ENCODE measurements around the gene TMCC2. TPM values are rescaled to one million over a fixed set of nuclear protein-coding genes. Genes with fewer than 3 reads are reported as not detected.
A peak's percentile ranks its signal among the peaks of the same experiment; 100 is the strongest.

Gene TMCC2
- total and polyA plus RNA-seq, 12 donors: 0.62 to 2.6 (median 1.8) TPM

- H3K9me3 ChIP-seq: no peaks in the 10 kb centered on the region
- H3K36me3 ChIP-seq: peaks cover 0 to 11% (median 0%) of the 10 kb centered on the region in 9 donors
- H3K4me3 ChIP-seq: no peak overlapping the region
- intact Hi-C loops (cut with DNase I): no loop called here
- peaks cover 12 to 38% (median 29%) of the 10 kb centered on the region in 9 donors for H3K4me1 ChIP-seq
- H3K27me3 ChIP-seq: no peaks in the 10 kb centered on the region
- no peak overlapping the region for H3K27ac ChIP-seq
- ATAC-seq (no peak), DNase-seq (no peak)
- no peak for TF ChIP-seq CTCF (IDR thresholded peaks at IDR 0.05)
- WGBS, 2 donors: 94 to 96% methylated on average over 7 of the region's 7 CpGs
These were observed 17.4 kb downstream of the TMCC2 start for GRCh38 chr1:205245096-205245495.

GRCh38 chr1:205246351-205247119, 18.8 kb downstream of the TMCC2 start:
- intact Hi-C loops (cut with DNase I): no loop called here
- no peak for ATAC-seq
- Histone ChIP-seq H3K36me3 (peaks cover 0 to 9% (median 0%) of the 10 kb centered on the region in 9 donors), H3K27ac (peak overlapping the region in 3 of 10 donors; percentile 1 to 56 (median 35)), H3K4me1 (peaks cover 12 to 38% (median 29%) of the 10 kb centered on the region in 9 donors), H3K9me3 (no peaks in the 10 kb centered on the region), H3K4me3 (no peak overlapping the region), H3K27me3 (no peaks in the 10 kb centered on the region)
- no peak for DNase-seq
- 91% methylated on average over 10 of the region's 10 CpGs for WGBS, 2 donors
- TF ChIP-seq CTCF (IDR thresholded peaks at IDR 0.05): no peak

- peak in 1 of 2 donors; percentile 47 for DNase-seq
- no peak overlapping the region for H3K4me3 ChIP-seq
These were observed 19.6 kb downstream of the TMCC2 start for GRCh38 chr1:205247130-205247921.

More at GRCh38 chr1:205247130-205247921, 19.6 kb downstream of the TMCC2 start:
- peak overlapping the region in 5 of 10 donors; percentile 8 to 56 (median 35) for H3K27ac ChIP-seq
- intact Hi-C loops (cut with DNase I): no loop called here
- peaks cover 0 to under 1% (median 0%) of the 10 kb centered on the region in 9 donors for H3K36me3 ChIP-seq
- no peaks in the 10 kb centered on the region for H3K27me3 ChIP-seq
- peak; percentile 36 to 83 (median 70) for ATAC-seq
- no peak for TF ChIP-seq CTCF (IDR thresholded peaks at IDR 0.05)
- H3K9me3 ChIP-seq: no peaks in the 10 kb centered on the region
- WGBS, 2 donors: 34 to 46% methylated on average over 9 of the region's 9 CpGs
- peaks cover 12 to 38% (median 29%) of the 10 kb centered on the region in 9 donors for H3K4me1 ChIP-seq

Data from heart right ventricle (tissue), 16 donors.